Fibroblast of the aortic adventitia (primary cell): ENCODE results near the gene CALU. TPM values are rescaled to one million over a fixed set of nuclear protein-coding genes. Genes with fewer than 3 reads are reported as not detected.

Source experiments
- DNase-seq: peaks from one replicate; pipeline ENCODE4 v3.0.0-alpha.2; 2010; ENCODE audit warnings: low read depth
- H3K4me3 ChIP-seq: 2 replicates; pipeline ENCODE4 v1.5.1; 2011; ENCODE audit warnings: low read depth, mild to moderate bottlenecking, control low read depth, low read length, moderate library complexity
- CTCF ChIP-seq: IDR thresholded peaks from 2 replicates; pipeline ENCODE4 v1.5.1; 2011; ENCODE audit warnings: mild to moderate bottlenecking, low read length, control low read depth, inconsistent platforms; ENCODE audit not compliant: insufficient read depth
- total RNA-seq: library from RNA; depleted of rRNA; stranded (reverse); fragments of >200 nt; gene quantifications from 2 replicates; pipeline ENCODE4 v1.2.3, GENCODE V29; 2012; ENCODE audit warnings: low replicate concordance

CALU gene
- total RNA-seq, 1 donor = 624 TPM

- TF ChIP-seq CTCF = no peak
- DNase-seq = peak; percentile 97
- no peak overlapping the region for H3K4me3 ChIP-seq
Measured at GRCh38 chr7:128781126-128781525, 42.0 kb downstream of the CALU start.

- no peak for TF ChIP-seq CTCF
- DNase-seq = peak; percentile 29
- H3K4me3 ChIP-seq = no peak overlapping the region
Measured at GRCh38 chr7:128781851-128782250, 42.7 kb downstream of the CALU start.

- no peak for TF ChIP-seq CTCF
- DNase-seq = peak; percentile 93
- no peak overlapping the region for H3K4me3 ChIP-seq
Measured at GRCh38 chr7:128783143-128783861, 44.1 kb downstream of the CALU start.

GRCh38 chr7:128785738-128786137 lies 46.6 kb downstream of the CALU start:
- no peak for DNase-seq
- no peak for TF ChIP-seq CTCF
- H3K4me3 ChIP-seq = no peak overlapping the region

- DNase-seq = no peak
- no peak for TF ChIP-seq CTCF
- no peak overlapping the region for H3K4me3 ChIP-seq
Measured at GRCh38 chr7:128788446-128789412, 49.6 kb downstream of the CALU start.

- H3K4me3 ChIP-seq = peak overlapping the region; percentile 78
- no peak for DNase-seq
- TF ChIP-seq CTCF = no peak
Measured at GRCh38 chr7:128790315-128791041, 51.3 kb downstream of the CALU start.
